Fibroblast of skin of back (primary cell): Measurements from ENCODE around the gene ANXA2.
"Not testable (repeated sequence)": the region's sequence is repeated elsewhere in the genome, so short reads cannot be mapped to it uniquely, and the experiment has no call there.

ENCODE experiments used
- DNase-seq: peaks from one replicate; pipeline ENCODE4 v3.0.0-alpha.2; 2013

The ANXA2 gene

GRCh38 chr15:60340207-60340921 lies 57.4 kb downstream of the ANXA2 start:
- DNase-seq: peak; percentile 68

- DNase-seq: no peak
Measured at GRCh38 chr15:60339236-60339635, 58.5 kb downstream of the ANXA2 start.

DNA sequence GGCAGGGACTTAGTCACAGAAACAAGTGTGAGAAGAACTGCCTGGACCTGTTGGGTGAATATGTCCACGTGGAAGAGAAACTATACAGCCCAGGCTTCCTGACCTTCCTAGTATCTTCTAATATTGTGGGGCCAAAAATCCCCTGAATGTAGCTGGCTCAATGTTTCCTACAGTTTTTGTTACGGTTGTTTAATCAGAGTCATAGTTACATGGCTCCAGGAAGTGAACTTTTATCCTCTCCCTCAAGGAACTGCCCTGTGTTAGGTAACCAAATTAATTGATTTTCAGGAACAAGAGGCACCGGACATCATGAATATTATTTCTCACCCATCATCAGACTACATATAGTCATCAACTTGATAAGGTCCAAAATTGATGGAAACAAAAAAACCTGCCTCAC lies 59.0 kb downstream of the ANXA2 start:
- no peak for DNase-seq

- no peak for DNase-seq
Measured at GRCh38 chr15:60337076-60337475, 60.7 kb downstream of the ANXA2 start.

GRCh38 chr15:60335296-60335695 lies 62.5 kb downstream of the ANXA2 start:
- DNase-seq: not testable (repeated sequence)

DNA sequence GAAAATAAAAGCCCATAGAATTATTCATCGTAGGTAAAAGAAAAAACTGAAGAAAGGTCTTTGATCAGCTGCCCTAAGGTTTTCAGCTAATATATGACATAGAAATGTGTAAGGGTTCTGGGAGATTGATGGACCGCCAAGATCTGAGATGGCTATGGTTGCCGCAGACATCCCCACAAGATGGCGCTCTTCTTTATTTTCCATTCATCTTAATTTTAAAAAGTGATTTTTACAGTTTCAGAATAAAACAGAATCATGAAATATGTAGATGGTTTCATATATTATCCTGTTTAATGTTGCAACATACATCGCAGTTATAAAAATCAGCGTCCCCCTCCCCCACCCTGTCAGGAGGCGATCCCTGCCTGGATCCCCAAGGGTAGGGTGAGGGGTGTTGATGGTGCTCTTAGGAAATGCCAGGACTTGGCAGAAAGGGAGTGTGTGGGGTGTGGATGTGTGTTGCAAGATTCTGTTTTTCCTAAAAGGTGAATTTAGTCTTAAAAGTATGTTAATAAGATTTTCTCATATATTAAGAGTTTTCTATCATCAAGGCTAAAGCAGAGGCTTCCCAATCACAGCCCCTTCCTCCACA lies 68.8 kb downstream of the ANXA2 start:
- DNase-seq: no peak

DNA sequence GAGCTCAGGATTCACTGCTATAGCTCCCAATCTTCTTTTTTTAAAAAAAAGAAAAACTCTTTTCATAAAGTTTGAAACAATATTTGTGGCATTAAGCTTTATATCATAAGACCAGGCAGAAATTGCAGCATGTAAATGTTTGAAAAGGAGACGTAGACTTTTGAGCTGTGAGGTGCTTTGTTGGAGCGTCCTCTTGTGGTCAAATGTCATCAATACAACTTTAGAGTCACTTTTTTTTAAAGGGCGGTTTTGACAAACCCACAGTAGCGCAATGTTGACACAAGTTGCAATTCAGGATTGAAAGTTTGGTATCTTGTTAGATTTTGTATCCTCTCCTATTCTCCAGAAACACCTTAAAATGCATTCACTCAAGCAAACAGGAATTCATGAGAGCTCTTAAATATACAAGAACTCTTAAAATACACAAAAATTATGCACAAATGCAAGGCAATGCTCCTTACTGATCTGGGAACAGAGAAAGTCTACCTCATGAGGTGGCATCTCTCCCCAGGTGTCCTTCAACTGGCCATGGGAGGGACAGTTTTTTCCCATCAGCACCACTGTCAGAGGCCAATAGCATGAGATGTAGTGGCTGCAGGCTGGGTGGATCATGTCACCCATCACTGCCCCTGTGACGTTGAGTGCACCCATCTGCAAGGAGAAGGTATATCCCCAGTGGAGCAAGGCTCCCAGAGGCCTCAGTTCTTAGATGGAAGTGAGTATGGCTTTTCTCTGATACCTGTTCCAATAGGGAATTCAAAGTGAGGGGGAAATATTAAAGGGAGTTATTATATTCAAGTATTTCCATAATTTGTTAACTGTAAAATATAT lies 70.7 kb downstream of the ANXA2 start:
- DNase-seq: peak; percentile 65

DNA sequence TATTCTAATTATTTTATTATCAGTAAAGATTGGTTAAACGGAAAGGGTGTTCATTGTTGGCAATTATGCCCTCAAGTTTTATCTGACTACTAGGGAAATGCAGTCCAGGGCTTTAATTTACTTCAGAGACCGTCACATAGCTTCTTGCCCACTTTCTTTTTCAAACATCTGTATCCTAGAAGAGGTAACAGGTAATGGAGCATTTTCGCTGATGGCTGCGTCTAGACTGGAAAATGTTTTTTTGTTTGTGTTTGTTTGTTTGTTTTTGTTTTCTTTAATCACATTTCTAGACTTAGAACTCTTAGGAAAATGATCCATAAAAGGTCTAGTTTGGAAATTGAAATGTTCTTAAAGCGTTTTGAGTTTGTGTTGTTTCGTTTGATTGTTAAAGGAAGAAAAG lies 71.4 kb downstream of the ANXA2 start:
- no peak for DNase-seq

GRCh38 chr15:60325905-60326304 lies 71.9 kb downstream of the ANXA2 start:
- DNase-seq: no peak

GRCh38 chr15:60324706-60325438 lies 72.9 kb downstream of the ANXA2 start:
- DNase-seq: peak; percentile 51

DNA sequence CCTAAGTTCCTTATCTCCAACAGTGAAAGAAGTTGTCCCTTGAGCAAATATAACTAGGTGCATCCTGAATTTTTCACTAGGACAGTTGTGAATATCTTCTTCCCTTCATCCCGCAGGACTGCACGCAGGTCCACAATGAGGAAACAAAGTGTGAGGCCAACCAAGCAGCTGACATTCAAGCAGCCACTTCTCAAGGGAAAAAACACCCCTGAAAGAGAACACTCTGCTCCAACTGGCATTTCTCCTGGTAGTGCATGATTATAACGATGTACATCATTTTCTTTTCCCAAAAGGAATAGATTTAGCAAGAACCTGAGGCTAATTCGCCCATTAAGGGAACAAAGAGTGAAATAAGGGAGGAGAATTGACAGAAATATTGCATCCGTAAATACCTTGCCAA lies 74.5 kb downstream of the ANXA2 start:
- DNase-seq: no peak

GRCh38 chr15:60320365-60320764 lies 77.4 kb downstream of the ANXA2 start:
- no peak for DNase-seq

- DNase-seq: no peak
Measured at GRCh38 chr15:60318216-60318867, 79.4 kb downstream of the ANXA2 start.

GRCh38 chr15:60316961-60317360 lies 80.8 kb downstream of the ANXA2 start:
- DNase-seq: no peak

GRCh38 chr15:60315878-60316277 lies 81.9 kb downstream of the ANXA2 start:
- no peak for DNase-seq

GRCh38 chr15:60313906-60314305 lies 83.9 kb downstream of the ANXA2 start:
- no peak for DNase-seq

GRCh38 chr15:60307034-60307433 lies 90.8 kb downstream of the ANXA2 start:
- no peak for DNase-seq

GRCh38 chr15:60301024-60301423 lies 96.8 kb downstream of the ANXA2 start:
- peak; percentile 9 for DNase-seq

DNA sequence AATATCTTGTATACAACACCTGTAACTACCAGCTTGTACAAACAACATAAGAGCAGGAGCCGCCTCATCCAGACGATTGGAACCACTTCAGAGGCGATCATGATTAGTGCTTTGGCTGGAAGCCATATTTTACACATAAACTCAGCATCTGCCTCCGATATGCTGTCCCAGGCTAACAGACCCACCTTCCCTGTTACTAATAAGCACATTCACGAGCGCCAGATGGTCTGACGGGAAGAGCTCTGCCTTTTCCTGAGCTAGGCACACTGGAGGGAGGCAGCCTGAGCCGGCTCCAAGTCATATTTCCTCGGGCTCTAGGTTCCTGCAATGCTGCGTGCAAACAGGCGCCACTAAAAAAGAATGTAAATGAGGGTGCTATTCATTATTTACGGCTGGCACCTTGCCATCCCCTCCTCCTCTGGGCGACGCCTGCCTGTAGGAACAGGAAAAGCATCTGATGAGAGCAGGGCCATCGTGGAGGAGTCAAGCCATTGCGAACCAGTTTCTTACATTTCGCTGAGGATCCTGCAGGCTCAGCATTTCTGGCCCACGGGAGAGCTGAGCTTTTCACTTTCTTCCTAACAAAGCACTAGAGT lies 98.2 kb downstream of the ANXA2 start:
- DNase-seq: peak; percentile 4
